ENCODE measurements around the gene MDK.

DNA sequence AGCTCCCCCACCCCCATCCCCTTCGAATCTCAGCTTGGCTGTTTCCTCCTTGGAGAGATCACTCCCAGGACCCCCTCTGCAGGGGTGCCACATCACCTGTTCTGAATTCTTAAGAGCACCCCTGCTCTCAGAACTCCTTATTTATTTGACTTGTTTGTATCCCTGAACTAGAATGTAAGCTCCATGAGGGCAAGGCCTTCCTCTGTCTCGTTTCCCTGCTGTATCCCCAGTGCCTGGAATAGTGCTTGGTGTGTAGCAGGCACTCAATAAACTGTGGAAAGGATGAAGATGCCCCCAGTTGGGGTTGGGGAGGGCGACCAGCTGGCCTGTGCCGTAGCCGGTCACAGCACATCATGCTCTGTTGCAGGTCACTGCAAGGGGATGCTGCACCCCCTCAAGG lies 3.6 kb upstream of the MDK start:
- TF ChIP-seq, protein P1, sequence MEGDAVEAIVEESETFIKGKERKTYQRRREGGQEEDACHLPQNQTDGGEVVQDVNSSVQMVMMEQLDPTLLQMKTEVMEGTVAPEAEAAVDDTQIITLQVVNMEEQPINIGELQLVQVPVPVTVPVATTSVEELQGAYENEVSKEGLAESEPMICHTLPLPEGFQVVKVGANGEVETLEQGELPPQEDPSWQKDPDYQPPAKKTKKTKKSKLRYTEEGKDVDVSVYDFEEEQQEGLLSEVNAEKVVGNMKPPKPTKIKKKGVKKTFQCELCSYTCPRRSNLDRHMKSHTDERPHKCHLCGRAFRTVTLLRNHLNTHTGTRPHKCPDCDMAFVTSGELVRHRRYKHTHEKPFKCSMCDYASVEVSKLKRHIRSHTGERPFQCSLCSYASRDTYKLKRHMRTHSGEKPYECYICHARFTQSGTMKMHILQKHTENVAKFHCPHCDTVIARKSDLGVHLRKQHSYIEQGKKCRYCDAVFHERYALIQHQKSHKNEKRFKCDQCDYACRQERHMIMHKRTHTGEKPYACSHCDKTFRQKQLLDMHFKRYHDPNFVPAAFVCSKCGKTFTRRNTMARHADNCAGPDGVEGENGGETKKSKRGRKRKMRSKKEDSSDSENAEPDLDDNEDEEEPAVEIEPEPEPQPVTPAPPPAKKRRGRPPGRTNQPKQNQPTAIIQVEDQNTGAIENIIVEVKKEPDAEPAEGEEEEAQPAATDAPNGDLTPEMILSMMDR (conservative IDR thresholded peaks at IDR 0.05), result no peak
- no peak for TF ChIP-seq EZH2 (IDR thresholded peaks at IDR 0.05; ENCODE audit: low read depth)
